ENCODE measurements around the gene C10orf90.

The C10orf90 gene

DNA sequence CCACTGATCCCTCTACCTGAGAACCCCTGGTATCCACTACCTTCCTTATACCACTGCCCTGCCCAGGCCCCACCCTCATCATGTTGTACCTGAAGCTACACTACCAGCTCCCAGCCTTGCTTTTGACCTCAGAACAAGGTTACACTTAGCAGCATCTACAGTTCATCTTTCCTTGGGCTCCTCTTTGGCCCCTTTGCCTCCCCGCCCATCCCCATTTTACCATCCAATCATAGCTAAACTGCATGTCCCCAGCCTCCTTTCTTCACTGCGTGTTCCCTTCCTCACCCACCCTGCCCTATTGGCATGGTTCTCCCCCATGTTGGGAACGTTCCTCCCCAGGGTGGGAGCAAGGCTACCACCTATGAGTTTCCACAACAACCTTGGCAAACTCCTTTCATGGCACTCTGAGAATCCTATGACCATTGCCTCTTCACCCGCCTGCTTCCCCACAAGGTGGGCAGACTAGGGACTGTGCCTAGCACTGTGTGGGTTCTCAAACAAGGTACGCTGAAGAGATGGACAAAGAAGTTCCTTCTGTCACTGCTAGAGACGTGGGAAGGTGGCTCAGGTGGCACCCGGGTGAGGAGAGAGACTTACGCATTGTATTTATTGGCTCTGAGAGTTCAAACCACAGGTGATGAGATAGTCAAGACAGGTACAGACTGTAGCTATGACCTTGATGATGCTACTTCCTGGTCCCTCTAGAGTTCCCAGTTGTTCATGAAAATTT is 215.3 kb downstream of the C10orf90 start:
- no peak for ATAC-seq
- TF ChIP-seq ARNTL (CRISPR knock-in tag; IDR thresholded peaks at IDR 0.05; ENCODE audit: borderline replicate concordance, low read depth) (no peak), TOX (CRISPR knock-in tag; IDR thresholded peaks at IDR 0.05; ENCODE audit: borderline replicate concordance) (no peak), ZNF565 (CRISPR knock-in tag; conservative IDR thresholded peaks at IDR 0.05; ENCODE audit: low read depth) (no peak), ZNF8 (CRISPR knock-in tag; IDR thresholded peaks at IDR 0.05) (no peak), ZFP30 (CRISPR knock-in tag; IDR thresholded peaks at IDR 0.05) (no peak)
- TF ChIP-seq, protein P1, sequence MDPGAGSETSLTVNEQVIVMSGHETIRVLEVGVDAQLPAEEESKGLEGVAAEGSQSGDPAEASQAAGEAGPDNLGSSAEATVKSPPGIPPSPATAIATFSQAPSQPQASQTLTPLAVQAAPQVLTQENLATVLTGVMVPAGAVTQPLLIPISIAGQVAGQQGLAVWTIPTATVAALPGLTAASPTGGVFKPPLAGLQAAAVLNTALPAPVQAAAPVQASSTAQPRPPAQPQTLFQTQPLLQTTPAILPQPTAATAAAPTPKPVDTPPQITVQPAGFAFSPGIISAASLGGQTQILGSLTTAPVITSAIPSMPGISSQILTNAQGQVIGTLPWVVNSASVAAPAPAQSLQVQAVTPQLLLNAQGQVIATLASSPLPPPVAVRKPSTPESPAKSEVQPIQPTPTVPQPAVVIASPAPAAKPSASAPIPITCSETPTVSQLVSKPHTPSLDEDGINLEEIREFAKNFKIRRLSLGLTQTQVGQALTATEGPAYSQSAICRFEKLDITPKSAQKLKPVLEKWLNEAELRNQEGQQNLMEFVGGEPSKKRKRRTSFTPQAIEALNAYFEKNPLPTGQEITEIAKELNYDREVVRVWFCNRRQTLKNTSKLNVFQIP (CRISPR knock-in tag; IDR thresholded peaks at IDR 0.05; ENCODE audit: borderline replicate concordance, low read depth): no peak
- TF ChIP-seq, protein P2, sequence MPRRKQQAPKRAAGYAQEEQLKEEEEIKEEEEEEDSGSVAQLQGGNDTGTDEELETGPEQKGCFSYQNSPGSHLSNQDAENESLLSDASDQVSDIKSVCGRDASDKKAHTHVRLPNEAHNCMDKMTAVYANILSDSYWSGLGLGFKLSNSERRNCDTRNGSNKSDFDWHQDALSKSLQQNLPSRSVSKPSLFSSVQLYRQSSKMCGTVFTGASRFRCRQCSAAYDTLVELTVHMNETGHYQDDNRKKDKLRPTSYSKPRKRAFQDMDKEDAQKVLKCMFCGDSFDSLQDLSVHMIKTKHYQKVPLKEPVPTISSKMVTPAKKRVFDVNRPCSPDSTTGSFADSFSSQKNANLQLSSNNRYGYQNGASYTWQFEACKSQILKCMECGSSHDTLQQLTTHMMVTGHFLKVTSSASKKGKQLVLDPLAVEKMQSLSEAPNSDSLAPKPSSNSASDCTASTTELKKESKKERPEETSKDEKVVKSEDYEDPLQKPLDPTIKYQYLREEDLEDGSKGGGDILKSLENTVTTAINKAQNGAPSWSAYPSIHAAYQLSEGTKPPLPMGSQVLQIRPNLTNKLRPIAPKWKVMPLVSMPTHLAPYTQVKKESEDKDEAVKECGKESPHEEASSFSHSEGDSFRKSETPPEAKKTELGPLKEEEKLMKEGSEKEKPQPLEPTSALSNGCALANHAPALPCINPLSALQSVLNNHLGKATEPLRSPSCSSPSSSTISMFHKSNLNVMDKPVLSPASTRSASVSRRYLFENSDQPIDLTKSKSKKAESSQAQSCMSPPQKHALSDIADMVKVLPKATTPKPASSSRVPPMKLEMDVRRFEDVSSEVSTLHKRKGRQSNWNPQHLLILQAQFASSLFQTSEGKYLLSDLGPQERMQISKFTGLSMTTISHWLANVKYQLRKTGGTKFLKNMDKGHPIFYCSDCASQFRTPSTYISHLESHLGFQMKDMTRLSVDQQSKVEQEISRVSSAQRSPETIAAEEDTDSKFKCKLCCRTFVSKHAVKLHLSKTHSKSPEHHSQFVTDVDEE (CRISPR knock-in tag; IDR thresholded peaks at IDR 0.05): no peak
- TF ChIP-seq, protein P3, sequence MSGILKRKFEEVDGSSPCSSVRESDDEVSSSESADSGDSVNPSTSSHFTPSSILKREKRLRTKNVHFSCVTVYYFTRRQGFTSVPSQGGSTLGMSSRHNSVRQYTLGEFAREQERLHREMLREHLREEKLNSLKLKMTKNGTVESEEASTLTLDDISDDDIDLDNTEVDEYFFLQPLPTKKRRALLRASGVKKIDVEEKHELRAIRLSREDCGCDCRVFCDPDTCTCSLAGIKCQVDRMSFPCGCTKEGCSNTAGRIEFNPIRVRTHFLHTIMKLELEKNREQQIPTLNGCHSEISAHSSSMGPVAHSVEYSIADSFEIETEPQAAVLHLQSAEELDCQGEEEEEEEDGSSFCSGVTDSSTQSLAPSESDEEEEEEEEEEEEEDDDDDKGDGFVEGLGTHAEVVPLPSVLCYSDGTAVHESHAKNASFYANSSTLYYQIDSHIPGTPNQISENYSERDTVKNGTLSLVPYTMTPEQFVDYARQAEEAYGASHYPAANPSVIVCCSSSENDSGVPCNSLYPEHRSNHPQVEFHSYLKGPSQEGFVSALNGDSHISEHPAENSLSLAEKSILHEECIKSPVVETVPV (CRISPR knock-in tag; IDR thresholded peaks at IDR 0.05): no peak

DNA sequence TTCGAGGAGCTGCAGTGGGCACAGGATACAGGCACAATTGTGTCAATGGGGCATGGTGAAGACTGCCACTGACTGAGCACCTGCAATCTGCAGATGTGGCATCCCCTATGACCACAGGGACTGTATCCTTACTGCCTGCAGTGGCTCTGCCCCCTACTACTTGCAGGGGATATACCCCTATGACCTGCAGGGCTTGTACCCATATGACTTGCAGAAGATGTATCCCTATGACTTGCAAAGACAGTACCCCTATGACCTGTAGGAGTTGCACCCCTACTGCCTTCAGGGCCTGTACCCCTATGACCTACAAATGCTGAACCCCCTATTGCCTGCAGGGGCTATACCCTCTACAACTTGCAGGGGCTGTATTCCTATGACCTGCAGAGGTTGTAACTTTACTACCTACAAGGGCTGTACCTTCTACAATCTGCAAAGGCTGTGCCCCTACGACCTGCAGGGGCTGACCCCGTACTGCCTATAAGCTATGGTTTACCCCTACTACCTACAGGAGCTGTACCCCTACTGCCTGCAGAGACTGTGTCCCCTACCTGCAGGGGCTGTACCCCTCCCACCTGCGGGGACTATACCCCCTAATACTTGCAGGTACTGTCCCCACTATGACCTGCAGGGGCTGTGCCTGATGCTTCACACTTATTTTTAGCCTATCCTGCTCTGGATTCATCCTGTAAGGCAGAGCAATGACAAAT is 216.3 kb downstream of the C10orf90 start:
- ATAC-seq: no peak
- no peak for TF ChIP-seq ZFP30 (CRISPR knock-in tag; IDR thresholded peaks at IDR 0.05)
- TF ChIP-seq, protein P4, sequence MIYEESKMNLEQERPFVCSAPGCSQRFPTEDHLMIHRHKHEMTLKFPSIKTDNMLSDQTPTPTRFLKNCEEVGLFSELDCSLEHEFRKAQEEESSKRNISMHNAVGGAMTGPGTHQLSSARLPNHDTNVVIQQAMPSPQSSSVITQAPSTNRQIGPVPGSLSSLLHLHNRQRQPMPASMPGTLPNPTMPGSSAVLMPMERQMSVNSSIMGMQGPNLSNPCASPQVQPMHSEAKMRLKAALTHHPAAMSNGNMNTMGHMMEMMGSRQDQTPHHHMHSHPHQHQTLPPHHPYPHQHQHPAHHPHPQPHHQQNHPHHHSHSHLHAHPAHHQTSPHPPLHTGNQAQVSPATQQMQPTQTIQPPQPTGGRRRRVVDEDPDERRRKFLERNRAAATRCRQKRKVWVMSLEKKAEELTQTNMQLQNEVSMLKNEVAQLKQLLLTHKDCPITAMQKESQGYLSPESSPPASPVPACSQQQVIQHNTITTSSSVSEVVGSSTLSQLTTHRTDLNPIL (CRISPR knock-in tag; IDR thresholded peaks at IDR 0.05; ENCODE audit: low read depth): no peak
- no peak for TF ChIP-seq ZNF565 (CRISPR knock-in tag; conservative IDR thresholded peaks at IDR 0.05; ENCODE audit: low read depth)

DNA sequence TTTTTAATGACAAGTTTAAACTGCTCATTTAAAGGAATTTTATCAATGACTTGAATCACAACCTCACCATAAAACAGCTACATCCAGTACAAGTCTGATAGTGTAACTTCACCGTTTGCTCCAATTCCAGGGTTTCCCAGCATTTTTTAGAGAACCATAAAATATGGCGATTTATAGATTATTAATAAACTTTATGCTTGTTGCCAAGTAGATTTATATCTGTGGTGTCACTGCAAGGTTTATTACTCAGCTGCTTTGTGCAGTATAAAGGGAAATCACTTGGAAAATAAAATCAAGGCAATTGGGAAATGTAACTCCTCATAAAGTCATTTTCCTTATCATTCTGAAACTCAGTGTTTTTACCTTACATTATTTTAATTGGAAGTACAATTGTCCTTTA is 218.2 kb downstream of the C10orf90 start:
- TF ChIP-seq PPARA (CRISPR knock-in tag; IDR thresholded peaks at IDR 0.05; ENCODE audit: borderline replicate concordance) (no peak), RARB (CRISPR knock-in tag; IDR thresholded peaks at IDR 0.05) (no peak), BACH2 (CRISPR knock-in tag; IDR thresholded peaks at IDR 0.05; ENCODE audit: borderline replicate concordance) (no peak), GLIS3 (CRISPR knock-in tag; IDR thresholded peaks at IDR 0.05) (no peak)
- no peak for ATAC-seq

DNA sequence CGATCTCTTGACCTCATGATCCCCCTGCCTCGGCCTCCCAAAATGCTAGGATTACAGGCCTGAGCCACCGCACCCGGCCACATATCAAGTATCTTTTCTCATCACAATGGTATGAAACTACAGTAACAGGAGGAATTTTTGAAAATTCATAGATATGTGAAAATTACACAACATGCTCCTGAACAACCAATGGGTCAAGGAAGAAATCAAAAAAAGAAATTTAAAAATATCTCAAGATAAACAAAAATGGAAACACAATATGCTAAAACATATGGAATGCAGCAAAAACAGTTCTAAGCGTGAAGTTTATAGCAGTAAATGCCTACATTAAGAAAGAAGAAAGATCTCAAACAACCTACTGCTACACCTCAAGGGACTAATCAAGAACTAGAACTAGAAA is 222.4 kb downstream of the C10orf90 start:
- no peak for ATAC-seq
- TF ChIP-seq, protein P1 (CRISPR knock-in tag; IDR thresholded peaks at IDR 0.05; ENCODE audit: borderline replicate concordance, low read depth): no peak
- TF ChIP-seq ISL1 (CRISPR knock-in tag; IDR thresholded peaks at IDR 0.05): no peak
- TF ChIP-seq ZC3H10 (CRISPR knock-in tag; IDR thresholded peaks at IDR 0.05): no peak
- no peak for TF ChIP-seq ESRRG (CRISPR knock-in tag; IDR thresholded peaks at IDR 0.05)
- TF ChIP-seq, protein P4 (CRISPR knock-in tag; IDR thresholded peaks at IDR 0.05; ENCODE audit: low read depth): no peak
- TF ChIP-seq CSDC2 (CRISPR knock-in tag; IDR thresholded peaks at IDR 0.05): no peak
- no peak for TF ChIP-seq ARNTL (CRISPR knock-in tag; IDR thresholded peaks at IDR 0.05; ENCODE audit: borderline replicate concordance, low read depth)
- no peak for TF ChIP-seq TCF4 (CRISPR knock-in tag; IDR thresholded peaks at IDR 0.05; ENCODE audit: borderline replicate concordance)
- no peak for TF ChIP-seq GLIS3 (CRISPR knock-in tag; IDR thresholded peaks at IDR 0.05)
- TF ChIP-seq BACH2 (CRISPR knock-in tag; IDR thresholded peaks at IDR 0.05; ENCODE audit: borderline replicate concordance): no peak
- TF ChIP-seq SNAI2 (CRISPR knock-in tag; IDR thresholded peaks at IDR 0.05): no peak
- TF ChIP-seq OSR1 (CRISPR knock-in tag; IDR thresholded peaks at IDR 0.05): no peak
- TF ChIP-seq, protein P3 (CRISPR knock-in tag; IDR thresholded peaks at IDR 0.05): no peak
- TF ChIP-seq RARB (CRISPR knock-in tag; IDR thresholded peaks at IDR 0.05): no peak
